HL-60 (cell line): ENCODE results near the gene CYSTM1.
A peak's percentile ranks its signal among the peaks of the same experiment; 100 is the strongest.

Experiments used
- GABPA ChIP-seq: IDR thresholded peaks from 2 replicates; pipeline ENCODE4 v1.6.1; 2012; ENCODE audit warnings: low read depth
- POLR2AphosphoS5 ChIP-seq: IDR thresholded peaks from 2 replicates; pipeline ENCODE4 v1.6.1; 2012; ENCODE audit warnings: low read depth
- SPI1 ChIP-seq: IDR thresholded peaks from 2 replicates; pipeline ENCODE4 v1.6.1; 2012; ENCODE audit warnings: low read depth, mild to moderate bottlenecking, borderline replicate concordance
- TF ChIP-seq, protein P1 (sequence below): IDR thresholded peaks from one replicate; pipeline ENCODE4 v1.5.1; 2011; ENCODE audit warnings: low read length, control low read depth, inconsistent platforms; ENCODE audit not compliant: insufficient read depth
- TF ChIP-seq, protein P2 (sequence below): IDR thresholded peaks from 2 replicates; pipeline ENCODE4 v1.6.1; 2012; ENCODE audit warnings: low read depth; ENCODE audit not compliant: insufficient replicate concordance

DNA sequence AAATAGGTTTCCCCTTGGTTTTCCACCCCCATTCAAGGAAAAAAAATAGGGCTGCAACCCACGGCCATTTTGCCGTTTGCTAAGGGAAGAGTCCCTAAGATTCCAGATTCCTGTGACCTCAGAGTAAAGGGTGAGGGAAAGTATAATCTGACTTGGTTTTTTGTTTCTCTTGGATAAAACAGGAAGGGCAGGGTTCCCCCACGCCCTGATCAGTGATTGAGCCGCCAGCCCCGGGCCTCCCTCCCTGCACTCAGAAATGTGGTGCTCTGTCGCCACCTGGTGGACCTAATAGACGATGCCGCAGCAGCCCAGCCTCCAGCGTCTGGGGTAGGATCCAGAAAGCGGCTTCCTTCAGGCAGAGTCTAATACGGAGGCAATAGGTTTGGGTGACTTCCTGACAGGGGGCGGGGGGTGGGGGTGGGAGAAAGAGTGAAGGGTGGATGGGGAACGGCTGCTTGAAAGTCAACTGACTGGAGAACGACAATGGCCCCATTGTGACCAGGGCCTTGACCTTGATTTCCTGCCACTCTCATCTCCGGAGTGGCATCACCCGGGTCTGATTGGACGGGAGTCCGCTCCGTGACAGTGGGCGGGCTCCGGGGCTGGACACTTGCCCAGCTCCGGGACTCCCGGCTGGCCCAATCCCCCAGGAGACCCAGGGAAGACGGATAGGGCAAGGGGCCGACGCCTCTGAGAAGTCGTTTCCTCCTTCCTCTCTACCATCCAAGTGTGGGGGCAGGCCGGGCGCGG, 17.8 kb upstream of the CYSTM1 start:
- TF ChIP-seq, protein P1, sequence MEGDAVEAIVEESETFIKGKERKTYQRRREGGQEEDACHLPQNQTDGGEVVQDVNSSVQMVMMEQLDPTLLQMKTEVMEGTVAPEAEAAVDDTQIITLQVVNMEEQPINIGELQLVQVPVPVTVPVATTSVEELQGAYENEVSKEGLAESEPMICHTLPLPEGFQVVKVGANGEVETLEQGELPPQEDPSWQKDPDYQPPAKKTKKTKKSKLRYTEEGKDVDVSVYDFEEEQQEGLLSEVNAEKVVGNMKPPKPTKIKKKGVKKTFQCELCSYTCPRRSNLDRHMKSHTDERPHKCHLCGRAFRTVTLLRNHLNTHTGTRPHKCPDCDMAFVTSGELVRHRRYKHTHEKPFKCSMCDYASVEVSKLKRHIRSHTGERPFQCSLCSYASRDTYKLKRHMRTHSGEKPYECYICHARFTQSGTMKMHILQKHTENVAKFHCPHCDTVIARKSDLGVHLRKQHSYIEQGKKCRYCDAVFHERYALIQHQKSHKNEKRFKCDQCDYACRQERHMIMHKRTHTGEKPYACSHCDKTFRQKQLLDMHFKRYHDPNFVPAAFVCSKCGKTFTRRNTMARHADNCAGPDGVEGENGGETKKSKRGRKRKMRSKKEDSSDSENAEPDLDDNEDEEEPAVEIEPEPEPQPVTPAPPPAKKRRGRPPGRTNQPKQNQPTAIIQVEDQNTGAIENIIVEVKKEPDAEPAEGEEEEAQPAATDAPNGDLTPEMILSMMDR: peak; percentile 52
- TF ChIP-seq POLR2AphosphoS5 (no peak), GABPA (no peak), SPI1 (peak; percentile 13; the same call in 1 of the 2 replicates)
- TF ChIP-seq, protein P2, sequence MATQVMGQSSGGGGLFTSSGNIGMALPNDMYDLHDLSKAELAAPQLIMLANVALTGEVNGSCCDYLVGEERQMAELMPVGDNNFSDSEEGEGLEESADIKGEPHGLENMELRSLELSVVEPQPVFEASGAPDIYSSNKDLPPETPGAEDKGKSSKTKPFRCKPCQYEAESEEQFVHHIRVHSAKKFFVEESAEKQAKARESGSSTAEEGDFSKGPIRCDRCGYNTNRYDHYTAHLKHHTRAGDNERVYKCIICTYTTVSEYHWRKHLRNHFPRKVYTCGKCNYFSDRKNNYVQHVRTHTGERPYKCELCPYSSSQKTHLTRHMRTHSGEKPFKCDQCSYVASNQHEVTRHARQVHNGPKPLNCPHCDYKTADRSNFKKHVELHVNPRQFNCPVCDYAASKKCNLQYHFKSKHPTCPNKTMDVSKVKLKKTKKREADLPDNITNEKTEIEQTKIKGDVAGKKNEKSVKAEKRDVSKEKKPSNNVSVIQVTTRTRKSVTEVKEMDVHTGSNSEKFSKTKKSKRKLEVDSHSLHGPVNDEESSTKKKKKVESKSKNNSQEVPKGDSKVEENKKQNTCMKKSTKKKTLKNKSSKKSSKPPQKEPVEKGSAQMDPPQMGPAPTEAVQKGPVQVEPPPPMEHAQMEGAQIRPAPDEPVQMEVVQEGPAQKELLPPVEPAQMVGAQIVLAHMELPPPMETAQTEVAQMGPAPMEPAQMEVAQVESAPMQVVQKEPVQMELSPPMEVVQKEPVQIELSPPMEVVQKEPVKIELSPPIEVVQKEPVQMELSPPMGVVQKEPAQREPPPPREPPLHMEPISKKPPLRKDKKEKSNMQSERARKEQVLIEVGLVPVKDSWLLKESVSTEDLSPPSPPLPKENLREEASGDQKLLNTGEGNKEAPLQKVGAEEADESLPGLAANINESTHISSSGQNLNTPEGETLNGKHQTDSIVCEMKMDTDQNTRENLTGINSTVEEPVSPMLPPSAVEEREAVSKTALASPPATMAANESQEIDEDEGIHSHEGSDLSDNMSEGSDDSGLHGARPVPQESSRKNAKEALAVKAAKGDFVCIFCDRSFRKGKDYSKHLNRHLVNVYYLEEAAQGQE: no peak
